HG02852 (cell line): ENCODE data around the gene NRG2.

Experiments
- ATAC-seq: cut with Tn5 transposase; IDR thresholded peaks from one replicate; pipeline ENCODE4 v1.9.1; 2021; ENCODE audit warnings: mild to moderate bottlenecking, moderate library complexity; ENCODE audit not compliant: unreplicated experiment

NRG2 gene

DNA sequence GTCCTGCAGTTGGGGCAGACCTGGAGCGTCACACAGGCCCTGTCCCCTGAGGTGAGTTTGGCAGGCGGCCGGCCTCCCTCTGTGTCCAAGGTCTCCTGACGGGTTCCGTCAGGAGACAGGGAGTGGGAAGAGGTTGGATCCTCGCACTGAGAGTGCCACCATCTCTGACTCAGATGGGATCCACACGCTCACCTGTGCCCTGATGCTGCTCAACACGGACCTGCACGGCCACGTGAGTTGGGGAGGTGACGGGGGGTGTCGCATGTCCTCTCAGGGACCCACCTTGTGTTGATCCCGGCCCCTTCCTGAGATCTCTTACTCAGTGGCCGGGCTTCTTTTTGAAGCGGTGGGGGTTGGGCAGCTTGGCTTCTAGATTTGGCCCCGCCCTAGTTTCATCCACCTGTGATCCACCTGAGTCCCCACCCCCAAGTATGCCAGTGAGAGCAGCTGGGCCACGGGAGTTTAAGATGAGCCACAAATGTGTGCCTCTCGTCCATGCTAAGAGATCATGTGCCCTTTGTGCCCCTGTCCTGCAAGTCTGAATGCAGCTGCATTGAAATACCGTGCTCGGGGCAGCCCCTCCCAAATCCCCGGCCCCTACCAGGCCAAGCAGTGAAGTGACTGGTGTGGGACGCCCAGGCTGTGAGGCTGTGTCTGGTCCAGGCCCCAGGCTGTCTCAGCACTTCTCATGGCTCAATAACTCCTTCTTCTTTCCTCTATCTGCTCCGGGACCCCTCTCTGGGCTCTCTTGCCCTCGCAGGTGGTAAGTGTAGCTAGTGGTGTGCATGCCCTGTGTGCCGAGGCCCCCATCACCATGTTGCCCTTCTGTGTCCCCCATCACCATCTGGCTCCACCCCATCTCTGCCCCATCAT is 220.3 kb downstream of the NRG2 start:
- no peak for ATAC-seq

DNA sequence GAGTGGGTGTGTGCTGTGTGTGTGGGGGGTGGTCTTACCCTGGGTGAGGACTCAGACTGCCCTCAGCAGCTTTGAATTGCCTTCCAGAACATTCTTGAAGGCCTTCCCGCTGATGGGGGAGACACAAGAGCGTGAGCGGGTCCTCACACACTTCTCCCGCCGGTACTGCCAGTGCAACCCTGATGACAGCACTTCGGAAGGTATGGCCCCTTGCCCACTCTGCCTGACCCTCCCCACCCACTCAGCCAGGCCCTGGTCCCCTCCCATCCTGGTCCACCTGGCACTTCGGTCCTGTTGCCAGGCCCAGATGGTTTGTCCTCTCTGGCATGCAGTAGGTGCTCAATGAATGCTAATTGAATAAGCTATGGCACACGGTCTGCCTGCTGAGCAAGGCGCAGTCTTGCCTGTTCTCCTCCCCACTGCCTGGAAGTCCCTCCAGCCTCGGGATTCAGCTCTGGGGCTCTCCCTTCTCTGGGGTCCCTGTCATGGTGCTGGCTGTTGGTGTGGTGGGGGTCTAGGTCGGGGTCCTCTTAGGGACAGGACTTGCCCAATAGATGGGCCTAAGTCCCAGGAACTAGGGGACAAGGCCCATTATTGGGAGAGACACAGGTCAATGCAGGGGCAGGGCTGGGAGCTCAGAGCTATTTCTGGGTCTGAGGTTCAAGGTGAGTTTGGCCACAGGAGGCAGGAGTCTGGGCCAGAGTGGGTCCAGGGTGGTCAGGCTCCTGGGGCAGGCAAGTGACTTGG is 221.1 kb downstream of the NRG2 start:
- no peak for ATAC-seq

GRCh38 chr5:139820606-139821005 is 222.5 kb downstream of the NRG2 start:
- ATAC-seq: no peak

- ATAC-seq: no peak
These were observed 223.0 kb downstream of the NRG2 start for GRCh38 chr5:139820130-139820529.

DNA sequence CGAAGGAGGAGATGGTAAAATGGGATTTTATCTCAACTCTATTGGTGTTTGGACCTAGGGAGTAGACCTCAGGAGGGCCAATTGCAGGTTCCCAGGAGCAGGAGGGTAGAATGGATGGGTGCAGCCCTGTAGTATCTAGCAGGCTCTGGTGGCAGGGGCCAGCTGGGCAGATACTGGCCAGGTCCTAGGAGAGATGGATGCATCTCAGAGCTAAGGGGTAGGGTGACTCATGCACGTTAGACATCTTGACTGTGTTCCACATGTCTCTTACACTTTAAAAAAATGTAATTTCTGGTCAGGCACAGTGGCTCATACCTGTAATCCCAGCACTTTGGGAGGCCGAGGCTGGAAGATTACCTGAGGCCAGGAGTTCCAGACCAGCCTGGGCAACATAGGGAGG is 225.1 kb downstream of the NRG2 start:
- no peak for ATAC-seq

DNA sequence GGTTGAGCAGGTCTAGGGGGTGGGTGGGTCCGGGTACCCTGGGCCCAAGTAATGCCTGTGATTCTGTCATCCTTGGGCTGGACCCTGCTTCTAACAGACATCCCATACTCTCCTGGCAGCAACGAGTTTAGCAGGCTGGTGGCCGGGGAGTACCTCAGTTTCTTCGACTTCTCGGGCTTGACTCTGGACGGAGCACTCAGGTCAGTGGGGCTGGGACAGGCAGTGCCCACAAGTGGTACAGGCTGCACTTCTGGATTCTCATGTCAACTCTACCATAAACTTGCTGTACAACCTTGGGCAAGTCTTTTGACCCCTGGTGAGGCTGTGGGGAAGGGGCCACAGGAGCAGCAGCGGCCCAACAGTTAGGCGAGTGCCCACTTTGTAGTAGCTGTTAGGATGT is 225.7 kb downstream of the NRG2 start:
- no peak for ATAC-seq

DNA sequence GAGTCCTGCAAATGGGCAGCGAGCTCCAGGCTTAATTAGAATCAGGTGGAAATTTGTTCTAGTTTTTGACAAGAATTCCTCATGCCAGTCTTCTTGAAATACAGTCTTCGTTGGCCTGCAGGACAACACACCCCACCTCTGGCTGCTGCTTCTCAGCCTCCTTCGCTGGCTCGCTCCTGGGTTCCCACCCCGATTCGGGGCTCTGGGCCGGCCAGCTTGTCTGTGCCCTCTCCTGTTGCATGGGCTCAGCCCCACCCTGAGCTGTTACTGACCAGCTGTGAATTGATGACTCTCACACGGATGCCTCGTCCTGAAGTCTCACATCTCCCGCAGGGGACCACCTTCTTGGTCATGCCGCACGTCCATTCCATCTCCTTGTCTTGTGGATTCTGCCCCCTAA is 226.5 kb downstream of the NRG2 start:
- no peak for ATAC-seq

DNA sequence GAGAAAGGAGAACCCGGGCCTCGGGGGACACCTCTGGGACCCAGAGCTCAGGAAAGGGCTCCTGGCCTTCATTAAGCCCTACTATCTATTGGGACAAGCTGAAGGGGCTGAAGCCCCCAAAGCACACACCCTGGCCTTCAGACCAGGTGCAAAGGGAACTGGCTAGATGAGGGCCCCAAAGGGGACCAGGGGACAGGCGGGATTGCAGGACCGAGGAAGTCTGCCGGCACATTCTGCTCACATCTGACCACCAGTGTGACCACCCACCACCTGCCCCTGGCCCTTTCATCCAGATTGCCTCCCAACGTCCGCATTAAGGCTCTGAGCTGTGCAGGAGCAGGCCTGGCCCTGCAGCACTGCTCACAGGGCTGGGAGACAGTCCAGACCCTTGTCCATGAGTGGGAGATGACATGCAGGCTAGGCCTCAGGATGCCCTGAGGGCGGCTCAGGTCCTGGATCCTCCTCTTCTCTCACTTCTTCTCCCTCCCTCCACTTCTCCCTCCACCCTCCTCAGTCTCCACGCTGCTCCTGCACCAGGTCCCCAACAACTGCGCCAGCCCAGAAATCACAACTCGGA is 228.3 kb downstream of the NRG2 start:
- ATAC-seq: no peak

DNA sequence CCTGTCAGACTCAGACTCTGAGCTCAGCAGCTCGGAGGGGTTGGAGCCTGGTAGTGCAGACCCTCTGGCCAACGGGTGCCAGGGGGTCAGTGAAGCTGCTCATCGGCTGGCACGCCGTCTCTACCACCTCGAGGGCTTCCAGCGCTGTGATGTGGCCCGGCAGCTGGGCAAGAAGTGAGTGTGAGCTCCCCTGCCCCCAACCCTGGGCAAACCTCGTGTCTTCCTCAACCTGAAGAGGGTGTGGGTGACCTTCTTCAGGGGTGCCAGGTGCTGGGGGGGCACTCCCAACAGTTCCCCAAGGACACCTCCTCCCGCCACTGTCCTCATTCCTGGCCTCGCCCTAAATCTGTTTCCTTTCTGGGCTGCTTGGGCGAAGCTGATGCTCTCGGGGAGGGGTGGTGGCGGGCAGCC is 228.9 kb downstream of the NRG2 start:
- no peak for ATAC-seq

DNA sequence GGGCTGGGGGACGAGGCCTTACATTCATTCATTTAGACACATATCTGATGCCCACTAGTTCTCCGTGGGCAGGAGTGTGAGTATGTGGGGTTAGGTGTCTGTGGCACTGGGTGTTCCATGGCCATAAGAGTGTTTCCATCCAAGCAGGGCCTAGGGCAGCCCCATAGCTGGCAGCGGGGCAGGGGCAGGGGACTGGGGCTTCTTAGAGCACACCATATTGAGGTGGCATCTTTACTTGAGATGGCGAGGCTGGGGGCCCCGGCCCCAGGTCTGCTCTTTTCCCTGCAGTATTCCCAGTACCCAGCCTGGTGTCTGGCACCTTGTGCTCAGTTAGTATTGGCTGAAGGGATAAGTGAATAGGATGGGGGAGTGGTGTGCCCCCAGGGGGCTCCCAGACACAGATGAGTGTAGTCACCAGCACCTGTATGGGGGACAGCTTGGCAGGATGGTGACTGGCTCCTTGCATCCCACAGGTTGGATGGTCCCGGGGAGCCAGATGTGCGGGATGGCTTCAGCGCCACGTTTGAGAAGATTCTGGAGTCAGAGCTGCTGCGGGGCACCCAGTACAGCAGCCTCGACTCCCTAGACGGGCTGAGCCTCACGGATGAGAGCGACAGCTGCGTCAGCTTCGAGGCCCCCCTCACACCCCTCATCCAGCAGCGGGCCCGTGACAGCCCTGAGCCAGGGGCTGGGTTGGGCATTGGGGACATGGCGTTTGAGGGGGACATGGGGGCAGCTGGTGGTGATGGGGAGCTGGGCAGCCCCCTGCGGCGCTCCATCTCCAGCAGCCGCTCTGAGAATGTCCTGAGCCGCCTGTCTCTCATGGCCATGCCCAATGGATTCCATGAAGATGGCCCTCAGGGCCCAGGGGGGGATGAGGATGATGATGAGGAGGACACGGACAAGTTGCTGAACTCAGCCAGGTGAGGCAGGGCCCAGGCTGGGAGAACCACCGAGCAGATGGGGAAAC is 230.0 kb downstream of the NRG2 start:
- ATAC-seq: no peak

GRCh38 chr5:139812323-139812722 is 230.8 kb downstream of the NRG2 start:
- no peak for ATAC-seq

DNA sequence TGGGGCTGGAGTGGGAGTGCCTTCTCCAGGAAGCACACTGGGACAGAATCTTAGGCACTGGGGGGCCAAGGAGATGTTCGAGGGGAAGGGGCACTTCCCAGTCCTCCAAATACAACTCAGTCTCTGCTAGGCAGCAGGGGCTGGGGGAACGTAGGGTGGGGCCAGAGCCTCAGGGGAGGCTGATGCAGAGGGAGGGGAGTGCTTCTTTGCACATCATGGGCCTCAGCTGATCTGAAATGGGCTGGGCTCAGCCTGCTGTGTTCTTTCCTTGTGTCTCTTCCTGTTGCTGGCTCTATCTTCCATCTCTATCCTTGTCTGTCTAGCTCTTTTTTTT is 231.9 kb downstream of the NRG2 start:
- ATAC-seq: no peak

DNA sequence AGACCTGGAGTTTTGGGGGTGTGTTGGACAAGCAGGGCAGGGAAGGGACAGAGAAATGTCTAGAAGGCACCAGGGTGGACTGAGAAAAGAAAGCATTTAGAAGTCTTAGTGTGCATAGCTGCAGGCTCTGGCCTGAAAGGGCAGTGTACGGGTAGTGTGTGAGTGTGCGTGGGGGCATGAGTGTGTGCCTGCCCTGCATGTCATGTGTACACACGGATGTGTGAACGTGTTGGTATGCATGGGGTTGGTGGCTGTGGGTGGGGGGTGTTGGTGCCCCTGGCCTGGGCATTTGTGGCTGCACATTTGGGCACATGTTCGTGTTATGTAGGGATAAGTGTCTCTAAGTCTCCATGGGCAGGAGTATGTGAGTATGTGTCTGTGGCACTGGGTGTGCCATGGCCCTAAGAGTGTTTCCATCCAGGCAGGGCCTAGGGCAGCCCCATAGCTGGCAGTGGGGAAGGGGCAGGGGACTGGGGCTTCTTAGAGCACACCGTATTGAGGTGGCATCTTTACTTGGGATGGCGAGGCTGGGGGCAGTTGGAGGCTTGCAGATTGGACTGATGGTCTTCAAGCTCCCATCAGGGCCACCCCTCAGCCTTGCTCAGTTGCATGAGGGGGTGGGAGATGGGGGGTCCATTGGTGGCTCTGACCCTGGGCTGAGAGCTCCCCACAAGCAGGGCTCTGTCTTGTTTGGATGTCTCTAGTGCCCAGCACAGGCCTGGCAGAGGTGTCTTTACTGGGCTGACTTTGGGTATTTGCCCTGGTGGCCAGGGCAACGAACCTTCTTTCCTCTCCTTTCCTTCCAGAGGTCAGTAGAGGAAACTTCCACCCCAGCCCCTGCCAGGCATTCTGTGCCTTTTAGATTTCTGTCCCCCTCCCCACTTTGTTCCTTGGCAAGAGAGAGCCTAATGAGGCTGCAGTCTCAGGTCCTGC is 232.5 kb downstream of the NRG2 start:
- no peak for ATAC-seq

- no peak for ATAC-seq
These were observed 233.7 kb downstream of the NRG2 start for GRCh38 chr5:139809331-139809810.

DNA sequence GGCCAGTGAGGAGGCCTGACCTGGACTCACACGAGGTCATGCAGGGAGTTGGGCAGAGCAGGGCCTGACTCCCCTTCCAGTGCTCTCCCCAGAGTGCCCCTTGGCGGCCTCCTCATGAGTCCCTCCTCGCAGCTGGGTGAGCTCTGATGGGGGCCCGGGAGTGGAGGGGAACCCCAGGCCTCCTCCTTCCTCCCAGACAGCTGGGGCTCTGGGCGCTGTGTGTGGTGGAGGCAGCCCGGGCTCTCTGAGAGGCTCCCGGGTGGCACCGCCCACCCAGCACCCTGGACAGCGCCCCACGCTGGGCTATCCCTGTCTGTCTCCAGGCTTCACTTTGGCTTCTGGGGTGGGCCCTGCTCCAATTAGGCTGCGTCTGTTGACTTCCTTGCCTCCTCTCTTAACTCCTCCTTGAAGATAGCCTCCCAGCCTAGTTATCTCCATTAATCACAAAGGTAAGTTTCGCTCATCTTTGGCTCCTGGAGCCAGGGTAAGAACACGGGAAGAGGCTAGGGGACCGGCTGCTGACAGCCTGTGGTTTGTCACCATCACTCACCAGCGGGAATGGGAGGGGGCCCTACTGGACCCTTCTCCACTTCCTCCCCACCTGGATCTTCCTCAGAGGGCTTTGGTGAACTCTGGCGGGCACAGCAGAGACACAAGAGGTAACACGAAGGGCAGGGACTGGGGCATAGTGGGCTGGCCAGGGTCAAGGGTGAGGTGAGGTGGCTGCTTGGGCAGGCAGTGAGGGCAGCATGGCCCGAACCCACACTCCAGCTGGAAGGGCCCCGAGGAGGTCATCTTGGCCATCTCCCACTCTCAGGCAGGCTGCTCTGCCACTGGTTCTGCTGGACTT is 234.4 kb downstream of the NRG2 start:
- no peak for ATAC-seq

DNA sequence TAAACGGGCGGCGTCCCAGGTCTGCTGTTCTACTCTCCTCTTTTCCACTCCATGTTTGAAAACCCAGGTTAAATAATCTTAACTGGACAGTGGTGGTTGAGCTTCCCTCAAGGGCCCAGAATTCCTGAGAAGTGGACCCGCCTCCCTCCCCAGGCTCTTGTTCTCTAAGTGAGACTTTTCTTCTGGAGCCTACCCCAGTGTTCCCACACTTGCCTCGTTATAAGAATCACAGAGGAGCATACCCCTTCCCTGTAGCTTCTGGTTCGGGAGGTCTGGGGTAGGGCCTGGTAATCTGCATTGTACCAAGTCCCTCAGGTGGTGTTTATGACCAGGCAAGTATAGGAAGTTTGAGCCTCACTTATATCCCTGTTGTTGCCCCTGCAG is 235.5 kb downstream of the NRG2 start:
- no peak for ATAC-seq

DNA sequence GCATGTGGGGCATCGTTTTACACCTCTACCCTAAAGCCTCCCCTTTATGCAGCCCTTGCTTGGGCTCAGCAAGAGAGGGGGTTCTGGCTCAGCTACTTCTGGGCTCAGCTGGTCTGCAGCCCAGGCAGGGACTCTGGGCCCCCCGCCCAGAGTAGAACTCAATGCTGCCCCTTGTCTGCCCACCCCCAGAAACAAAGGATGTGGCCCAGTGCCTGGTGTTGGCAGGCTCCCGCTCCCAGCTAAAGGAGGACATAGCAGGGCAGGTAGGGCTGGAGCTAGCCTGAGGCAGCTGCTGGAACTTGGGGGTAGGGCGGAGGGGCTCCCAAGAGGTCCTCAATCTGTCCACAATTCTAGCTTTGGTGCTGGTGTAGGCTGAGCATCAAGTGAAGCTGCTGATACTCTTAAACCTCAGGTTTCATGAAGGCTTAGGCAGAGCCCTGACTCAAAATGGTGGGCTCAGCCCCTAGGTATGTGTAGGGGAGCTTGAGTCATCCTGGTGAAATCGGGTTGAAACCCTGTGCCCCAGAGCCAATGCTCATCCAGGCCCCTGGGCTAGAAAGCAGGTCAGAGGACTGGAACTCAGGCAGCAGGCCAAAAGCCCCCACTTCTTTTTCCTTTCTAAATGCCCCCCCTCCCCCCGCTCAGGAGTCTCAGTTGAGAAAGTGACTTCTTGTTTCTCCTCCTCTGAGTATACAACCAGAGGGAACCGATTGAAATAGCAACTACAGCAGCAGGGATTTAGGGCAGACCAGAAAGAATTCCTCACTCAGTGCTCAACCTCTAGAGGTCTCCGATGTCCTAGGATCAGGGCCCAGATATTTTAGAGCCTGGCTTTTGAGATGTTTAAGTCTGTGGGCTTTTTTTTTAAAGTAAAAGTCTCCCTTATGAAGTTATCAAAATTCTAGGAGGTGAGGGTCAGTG is 236.1 kb downstream of the NRG2 start:
- no peak for ATAC-seq

GRCh38 chr5:139806111-139806510 is 237.0 kb downstream of the NRG2 start:
- no peak for ATAC-seq
